Retina (tissue), 1 donor: Measurements from ENCODE around the gene NSDHL.

Source experiments
- DNase-seq: peaks from one replicate; pipeline ENCODE4 v3.0.0-alpha.2; 2016

Gene NSDHL

DNA sequence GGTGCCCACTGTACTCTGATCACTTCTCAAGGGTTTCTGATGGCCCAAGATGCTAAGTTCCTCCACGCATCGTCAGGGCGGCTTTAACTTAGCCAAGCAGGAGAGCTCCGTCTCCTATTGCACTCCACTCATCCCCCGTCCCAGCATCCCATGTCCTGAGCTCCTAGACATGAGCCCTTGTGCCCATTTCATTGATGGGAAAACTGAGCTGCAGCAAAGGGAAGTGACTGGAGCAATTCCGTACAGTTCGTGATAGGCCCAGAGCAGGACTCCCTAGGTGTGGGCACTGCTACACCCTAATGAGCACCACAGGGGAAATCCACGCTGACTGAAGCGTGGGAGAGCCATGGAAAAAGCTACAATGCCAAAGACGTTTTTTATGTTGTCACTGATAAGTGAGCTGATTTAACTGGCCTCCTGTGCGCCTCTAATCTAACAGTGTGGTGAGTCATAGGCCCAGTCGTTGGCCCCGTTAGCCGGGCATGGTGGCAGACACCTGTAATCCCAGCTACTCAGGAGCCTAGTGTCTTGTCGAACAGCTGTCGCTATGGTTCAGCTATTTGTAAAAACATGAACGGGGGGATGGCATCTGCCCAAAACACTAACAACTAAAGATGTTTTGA, 14.9 kb downstream of the NSDHL start:
- no peak for DNase-seq

DNA sequence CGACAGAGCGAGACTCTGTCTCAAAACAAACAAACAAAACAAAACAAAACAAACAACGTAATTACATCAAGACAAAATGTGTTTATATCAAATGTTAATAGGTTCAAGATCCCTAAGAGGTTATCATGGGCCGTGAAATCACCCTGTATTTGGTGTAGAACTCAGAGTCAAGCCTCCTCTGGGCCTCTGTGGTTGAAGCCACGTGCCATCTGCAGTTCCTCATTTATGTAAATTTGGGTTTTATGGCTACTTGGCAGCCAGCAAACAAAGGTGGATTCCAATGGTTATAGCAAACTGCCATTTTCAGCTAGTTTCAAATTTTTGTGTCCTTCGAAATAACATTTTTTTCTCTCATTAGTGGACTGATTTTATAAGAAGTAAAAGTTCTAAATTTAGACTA, 16.4 kb downstream of the NSDHL start:
- DNase-seq = no peak

DNA sequence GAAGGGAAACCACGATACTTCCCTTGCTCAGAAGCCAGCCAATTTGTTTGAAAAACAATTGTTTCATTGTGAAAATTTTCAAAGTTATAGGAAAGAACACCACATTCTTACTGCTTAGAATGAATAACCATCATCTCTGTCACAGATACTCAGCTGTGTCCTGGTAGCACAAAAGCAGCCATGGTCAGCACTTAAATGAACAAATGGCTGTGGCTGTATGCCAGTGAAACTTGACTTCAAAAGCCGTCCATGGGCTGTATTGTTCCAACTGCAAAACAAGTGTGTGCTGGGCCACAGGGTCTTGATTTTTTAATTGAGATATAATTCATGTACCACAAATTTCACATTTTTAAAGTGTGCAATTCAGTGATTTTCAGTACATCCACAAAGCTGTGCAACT, 19.6 kb downstream of the NSDHL start:
- DNase-seq = no peak

DNA sequence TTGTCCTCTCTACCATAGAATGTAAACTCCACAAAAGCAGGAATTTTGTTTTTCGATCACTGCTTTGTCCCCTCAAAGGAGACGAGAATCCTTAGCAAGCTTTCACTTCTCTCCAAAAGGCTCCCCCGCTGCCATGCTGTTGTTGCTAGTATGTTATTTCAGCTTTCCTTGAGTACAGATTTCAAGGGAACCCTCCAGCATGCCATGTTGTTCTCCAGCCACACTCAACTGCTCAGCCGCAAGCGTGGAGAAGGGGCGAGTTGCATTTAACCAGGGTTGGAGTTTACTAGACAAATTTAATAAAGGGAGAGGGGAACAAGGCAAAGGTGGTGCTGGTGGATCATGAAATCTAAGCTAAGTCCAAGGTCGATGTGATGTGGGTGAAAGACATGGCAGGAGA, 23.1 kb downstream of the NSDHL start:
- no peak for DNase-seq

DNA sequence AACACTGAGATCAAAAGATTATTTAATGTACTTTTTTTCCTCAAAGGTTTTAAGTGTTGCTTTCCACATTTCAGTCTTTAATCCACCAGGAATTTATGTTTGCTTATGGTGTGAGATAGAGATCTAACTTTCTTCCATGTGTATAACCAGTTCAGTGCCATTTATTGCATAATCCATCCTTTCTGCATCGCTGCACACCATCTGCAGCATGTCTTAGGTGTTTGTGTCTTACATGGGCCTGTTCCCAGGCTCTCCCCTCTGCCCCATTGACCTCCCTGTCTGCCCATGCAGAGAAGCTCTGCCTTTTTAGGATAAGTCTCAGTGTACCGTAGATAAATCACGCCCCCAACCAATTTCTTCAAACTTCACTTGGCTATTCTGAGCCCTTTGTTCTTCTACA, 30.3 kb downstream of the NSDHL start:
- no peak for DNase-seq

DNA sequence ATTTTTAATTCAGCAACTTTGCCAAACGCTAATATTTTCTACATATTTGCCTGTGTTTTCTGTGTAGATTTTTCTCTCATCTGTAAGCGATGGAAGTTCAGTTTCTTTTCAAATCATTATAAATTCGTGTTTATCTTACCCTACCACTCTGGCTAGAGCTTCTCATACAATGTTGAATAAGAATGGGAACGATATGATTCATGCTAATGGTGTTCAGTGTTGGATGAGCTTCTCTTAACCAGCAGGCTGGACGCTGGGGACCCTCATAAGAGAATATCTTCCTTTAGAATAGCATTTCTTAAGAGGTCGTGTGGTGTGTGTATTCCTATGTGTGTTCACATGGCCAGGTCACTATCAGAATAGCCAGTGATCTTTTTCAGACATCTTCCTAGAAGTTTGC, 31.0 kb downstream of the NSDHL start:
- DNase-seq = no peak

DNA sequence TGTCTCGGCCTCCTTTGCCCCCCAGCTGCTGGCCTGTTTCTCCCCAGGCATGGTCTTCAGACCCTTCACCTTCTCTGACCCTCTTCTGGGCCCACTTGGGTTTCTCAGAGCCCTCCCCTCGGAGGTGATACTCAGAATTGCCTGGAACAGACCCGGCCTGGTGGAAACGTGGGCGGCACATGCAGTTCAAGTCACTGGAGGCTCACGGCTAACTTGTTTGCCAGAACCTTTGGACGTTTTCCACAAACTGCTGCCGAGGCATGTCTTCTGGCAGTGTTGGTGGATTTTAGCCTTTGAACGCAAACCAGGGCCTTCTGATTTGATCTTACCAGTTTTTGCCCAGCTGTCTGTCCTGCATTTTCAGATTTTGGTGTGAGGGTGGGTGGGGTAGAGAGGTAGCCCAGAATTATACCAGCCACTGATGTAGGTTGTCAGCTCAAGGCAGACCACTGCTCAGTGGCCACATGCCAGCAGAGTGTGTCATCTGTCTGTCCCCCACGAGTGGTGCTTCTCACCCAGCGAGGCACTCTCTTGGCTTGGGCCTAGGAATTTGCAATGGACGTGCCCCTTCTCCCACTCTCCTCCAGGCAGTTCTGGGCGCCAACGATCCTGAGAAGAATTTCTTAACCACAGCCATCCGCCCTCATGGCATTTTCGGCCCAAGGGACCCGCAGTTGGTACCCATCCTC, 34.5 kb downstream of the NSDHL start:
- DNase-seq = no peak

DNA sequence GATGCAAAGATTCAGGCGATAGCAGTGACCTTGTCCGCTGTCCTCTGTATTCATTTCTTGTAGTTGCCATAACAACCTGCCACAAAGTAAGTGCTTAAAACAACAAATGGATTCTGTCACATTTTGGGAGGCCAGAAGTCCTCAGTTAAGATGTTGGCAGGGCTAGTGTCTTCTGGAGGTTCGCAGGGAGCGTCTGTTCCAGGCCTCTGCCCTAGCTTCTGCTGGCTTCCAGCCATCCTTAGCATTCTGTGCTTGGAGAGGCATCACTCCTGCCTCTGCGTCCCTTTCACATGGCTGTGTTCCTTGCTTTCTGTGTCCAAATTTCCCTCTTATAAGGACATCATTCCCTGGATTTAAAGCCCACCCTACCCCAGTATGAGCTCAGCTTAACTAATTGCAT, 35.5 kb downstream of the NSDHL start:
- no peak for DNase-seq

DNA sequence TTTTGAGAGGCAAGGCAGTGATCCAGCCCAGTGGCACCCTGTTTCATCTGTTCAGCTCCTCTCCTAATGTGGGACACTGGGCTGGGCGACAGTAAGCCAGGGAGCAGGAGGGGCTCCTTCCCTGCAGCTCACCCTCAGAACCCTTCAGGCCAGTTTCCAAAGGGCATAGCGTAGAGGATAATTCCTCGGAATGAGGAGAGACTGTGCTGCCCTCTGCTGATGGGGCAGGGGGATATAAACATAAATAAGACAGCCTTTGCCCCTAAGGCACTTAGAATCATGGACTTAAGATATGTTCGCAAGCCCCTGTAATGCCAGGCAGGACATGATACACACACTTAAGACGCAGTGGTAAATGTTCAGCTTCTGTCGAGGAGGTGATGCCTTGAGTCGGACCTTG, 39.1 kb downstream of the NSDHL start:
- DNase-seq = no peak

DNA sequence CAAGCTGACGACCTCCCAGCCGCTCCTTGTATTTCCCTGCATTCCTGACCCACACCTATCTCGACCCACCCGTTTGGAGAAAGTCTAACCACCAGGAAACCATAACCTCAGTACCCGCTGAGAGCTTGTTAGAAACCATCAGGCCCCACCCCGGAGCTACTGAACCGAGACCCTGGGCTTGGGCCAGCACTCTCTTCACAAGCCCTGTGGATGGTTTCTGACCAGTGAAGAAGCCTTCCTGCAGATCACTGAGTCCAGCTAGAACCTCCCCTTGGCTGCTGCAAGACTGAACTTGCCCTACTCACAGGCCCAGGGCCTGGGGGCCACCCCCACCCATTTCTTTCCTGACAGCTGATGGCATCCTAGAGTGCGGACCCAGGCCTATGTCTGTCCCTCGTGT, 40.4 kb downstream of the NSDHL start:
- DNase-seq = no peak

DNA sequence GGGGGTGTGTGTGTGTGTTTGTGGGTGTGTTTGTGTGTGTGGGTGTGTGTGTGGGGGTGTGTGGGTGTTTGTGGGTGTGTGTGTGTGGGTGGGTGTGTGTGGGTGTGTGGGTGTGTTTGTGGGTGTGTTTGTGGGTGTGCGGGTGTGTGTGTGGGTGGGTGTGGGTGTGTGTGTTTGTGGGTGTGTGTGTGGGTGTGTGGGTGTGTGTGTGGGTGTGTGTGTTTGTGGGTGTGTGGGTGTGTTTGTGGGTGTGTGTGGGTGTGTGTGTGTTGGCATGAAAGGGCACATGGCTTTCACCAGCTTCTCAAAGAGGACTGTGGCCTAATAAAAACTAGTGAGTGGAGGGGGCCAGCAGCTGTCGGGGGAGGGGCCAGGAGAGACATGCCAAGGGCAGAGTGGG, 41.7 kb downstream of the NSDHL start:
- DNase-seq = no peak

DNA sequence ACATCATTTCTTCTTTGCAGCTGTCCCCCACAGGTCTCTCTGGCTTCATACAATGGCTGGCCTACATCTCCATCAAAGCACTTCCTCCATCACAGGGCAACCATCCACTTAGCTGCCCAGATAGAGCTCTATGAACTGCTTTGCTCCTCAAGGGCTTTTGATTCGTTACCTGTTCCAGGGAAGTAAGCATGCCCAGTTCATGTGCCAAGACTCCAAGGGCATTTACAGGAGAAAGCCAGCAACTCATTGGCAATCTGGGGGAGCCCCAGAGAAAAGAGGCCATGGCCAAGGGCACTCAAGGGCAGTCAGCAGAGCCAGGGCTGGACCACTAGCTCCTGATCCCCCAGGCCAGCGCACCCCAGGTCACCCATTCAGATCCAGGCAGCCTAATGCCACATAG, 42.5 kb downstream of the NSDHL start:
- DNase-seq = no peak

DNA sequence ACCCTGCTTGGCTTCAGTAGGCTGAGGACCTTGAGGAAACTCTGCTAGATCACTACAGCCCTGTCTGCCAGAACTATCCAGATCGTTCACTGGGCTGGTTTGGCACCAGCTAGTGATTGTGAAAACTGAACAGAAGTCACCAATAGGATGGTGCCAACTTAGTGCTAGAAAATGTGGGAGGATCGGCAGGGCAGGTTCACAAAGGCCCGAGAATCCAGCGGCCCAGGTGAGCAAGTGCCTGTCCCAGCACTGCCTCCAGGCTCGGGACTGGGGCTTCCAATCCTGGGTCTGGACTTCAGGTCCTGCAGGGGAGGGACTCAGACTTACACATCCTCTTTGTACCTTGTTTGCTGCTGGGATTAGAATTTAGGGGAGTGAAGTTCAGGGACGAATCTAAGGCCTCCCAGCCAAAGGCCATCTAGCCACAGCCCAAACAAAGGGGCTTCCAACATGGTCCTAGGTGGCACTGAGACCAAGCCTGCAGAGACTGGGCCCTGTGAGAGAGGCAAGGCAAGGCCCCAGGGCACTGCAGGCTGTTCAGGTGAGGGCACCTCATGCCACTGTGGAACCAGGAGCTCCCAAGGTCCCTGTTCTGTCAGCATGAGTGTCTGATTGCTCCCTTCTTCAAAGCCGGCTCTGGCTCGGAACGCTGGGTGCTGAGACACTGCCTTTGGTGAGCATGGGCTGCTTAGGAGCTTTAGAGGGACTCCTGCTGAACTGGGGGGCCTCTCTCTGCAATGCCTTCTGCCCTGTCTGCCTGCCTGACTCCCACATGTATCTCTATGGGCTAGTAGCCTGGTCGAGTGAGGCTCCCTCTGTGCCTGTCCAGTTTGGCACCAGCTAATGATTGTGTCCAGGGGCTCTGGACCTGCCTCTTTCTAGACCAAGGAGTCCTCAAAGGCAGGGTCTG, 46.3 kb downstream of the NSDHL start:
- DNase-seq = no peak

DNA sequence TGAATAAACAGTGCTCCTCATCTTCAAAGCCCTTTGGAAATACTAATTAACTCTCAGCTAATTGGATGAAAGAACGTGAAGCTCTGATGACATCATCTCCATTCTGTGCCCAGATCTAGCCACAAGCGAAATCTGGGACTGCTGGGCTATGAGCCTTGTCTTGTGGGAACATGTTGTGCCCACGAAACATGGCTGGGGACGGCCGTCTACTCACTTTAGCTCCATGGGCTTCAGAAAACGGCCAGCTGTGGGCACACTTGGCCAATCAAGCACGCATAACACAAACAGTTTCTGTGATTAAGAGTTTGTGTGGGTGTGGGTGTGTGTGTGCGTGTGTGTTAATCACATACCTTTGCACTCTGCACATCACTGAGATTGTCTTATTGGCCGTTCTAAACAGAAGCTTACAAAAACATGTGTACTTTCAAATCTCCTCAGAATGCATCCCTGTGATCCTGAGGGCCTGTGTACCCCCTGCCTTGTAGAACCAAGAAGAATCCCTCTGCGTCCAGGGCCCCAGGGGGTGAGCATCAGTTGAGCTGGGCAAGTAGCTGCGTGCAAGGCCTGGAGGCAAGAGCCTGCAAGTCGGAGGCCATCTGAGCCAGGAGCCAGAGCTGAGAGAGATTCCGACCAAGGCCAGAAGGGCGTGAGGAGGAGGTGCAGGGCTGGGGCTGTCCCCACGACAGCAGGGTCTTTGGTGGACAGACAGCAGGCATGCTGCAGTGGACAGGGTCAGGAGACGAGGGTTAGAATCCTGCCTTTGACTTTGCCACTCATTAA, 48.3 kb downstream of the NSDHL start:
- no peak for DNase-seq

DNA sequence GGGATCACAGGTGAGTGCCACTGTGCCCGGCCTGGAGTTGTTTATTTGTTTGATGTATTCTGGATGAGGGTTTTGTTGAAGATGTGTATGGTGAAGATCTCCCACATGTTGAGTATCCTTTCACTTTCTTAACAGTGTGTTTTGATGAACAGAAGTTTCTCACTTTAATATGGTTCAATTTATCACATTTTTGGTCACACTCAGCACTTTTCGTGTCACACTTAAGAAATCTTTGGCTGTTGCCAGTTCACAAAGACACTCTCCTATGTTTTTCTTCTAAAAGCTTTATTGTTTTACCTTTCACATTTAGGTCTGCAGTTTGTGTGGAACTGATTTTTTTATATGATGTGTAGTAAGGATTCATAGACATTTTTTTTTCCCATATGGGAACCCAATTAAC, 50.4 kb downstream of the NSDHL start:
- no peak for DNase-seq

DNA sequence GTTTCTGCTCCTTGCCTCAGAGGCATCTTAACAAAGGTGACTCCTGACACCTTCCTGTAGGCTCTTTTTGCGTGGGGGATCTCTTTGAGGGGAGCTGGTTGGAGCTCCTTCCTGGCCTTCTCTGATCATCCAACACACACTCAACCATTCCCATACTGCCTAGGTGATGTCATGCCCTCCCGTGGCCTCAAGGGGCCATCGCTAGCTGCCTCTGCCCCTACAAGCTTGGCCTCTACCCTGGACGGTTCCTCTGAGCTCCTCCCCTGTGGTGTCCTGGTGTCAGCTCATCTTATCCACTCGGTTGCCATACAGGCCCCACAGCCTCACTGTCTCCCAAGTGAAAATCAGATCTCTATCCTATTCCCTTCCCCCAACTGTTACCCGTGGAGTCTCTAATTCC, 53.3 kb downstream of the NSDHL start:
- DNase-seq = no peak

DNA sequence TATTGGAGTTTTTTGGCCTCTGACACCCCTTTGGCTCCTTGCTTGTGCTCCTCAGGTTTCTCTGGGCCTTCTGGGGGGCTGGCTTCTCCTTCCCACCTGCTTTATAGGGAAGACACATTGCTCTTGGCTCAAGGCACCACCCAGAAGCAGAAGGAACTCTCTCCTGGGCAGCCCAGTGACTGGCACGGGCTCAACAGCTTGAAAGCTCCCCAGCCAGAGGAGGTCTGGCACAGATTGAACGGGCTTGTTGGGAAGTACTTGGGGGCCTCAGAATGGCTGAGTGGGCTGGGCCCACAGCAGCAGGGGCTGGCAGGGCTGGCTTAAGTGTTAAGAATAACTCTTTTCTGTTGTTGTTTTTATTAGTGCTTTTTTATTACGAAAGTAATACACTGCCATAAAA, 55.9 kb downstream of the NSDHL start:
- no peak for DNase-seq

DNA sequence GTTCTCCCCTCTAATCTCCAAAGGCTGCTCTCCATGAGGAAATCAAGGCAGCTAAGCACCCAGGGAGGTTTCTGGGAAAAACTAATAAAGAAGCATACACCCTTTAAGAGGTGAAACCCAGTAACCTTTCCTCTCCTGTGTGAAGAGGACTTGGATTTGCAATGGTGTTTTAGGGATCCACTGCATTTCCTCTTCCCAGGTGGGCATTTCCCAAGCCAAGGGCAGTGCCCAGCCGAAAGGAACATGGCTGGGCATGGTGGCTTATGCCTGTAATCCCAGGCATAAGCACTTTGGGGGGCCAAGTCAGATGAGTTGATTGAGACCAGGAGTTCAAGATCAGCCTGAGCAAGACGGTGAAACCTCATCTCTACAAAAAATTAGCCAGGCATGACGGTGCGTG, 61.6 kb downstream of the NSDHL start:
- no peak for DNase-seq

DNA sequence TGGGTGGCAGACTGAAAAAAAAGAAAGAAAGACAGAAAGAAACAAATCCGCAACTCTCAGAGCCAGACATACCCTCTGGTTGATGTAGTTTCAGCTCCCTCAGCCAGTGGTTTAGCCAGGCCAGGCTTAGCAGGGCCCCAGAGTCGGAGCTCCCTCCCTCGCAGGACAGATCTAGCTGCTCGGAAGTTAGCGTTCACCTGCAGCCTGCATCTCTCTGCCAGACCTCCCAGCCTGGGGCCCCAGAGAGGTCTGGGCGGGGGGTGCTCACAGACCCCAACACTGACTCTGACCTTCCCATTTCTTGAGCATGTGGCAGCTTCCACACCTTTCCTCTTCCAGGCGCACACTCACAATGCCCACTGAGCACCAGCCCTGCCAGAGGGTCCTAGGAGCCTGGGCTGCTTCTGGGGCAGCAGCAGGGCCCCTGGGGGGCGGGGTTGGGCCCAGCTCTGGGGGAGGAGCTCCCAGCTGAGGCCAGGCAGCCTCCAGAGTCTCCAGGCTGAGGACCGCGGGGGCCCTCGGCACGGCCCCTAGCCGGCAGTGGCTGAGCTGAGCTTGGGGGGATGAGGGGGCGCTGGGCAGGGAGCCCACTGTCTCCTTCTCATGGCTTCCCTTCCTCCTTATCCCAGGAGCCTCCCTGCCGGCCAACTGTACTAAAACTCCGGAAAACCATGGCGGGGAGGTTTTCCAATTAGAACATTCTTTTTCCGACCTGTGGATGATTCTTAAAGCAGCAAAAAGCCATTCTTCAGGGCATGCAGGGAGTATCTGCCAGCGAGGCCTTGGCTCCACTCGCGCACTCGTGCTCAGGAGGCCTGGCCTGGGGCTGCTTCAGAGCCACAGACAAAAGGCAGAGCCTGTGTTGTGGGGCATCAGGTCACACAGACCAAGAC, 62.4 kb downstream of the NSDHL start:
- no peak for DNase-seq

DNA sequence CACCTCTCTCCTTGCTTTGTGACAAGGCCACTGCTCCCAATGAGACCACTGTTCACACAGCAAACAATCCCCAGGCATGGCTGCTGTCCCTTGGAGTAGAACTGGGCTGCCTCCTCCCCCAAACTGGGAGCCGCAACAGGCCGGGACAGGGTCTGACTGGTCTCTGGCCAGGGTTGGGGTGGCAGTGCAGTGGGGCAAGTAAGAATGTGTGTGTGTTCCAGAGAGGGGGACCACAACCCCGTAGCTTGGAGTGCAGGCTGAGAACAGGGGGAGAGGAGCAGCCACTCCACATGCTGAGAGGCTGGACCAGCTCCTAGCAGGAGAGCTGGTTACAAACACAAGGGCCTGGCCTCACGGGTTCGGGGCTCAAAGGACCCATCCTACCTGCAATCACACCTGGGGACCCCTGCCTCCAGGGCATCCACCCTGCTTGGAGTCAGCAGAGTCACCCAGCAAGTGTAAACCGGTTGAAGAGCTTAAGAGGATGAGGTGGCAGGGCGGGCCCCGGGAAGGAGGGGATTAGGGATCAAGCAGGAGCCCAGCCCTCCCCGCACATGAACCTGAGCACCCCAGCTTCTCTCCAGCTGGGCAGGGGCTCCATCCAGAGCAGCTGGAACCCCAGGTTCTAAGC, 63.2 kb downstream of the NSDHL start:
- no peak for DNase-seq

DNA sequence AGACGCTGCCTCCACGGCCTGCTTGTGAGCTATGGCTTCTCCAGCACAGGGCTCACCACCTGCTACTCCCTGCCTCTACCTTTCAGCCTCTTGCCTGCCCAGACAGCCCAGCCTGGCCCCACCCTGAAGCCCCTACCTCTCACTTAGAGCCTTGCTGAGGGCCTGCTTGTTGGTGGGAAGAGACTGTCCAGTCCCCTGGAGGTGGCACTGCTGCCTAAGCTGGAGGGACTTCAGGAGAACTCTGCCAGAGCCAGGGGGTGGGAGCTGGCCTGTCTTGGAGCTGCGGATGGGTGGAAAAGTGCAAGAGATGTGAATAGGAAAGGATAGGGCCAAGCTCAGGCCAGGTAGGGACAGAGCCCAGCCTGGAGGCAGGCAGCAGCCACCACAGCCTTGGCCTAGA, 64.3 kb downstream of the NSDHL start:
- DNase-seq = no peak
